Neuron (in vitro differentiated cells): ENCODE measurements around the gene KLF4.
"Not testable (repeated sequence)": the region's sequence is repeated elsewhere in the genome, so short reads cannot be mapped to it uniquely, and the experiment has no call there.

ENCODE experiments used
- H2AFZ ChIP-seq: one replicate; pipeline ENCODE4 v1.6.1; 2013; ENCODE audit warnings: low read depth, mild to moderate bottlenecking, inconsistent platforms, low read length, moderate library complexity
- H3K27me3 ChIP-seq: one replicate; pipeline ENCODE4 v1.6.1; 2013; ENCODE audit warnings: low read length; ENCODE audit not compliant: insufficient read depth
- H3K36me3 ChIP-seq: one replicate; pipeline ENCODE4 v1.6.1; 2013; ENCODE audit warnings: low read length; ENCODE audit not compliant: insufficient read depth
- H3K4me1 ChIP-seq: one replicate; pipeline ENCODE4 v1.6.1; 2013; ENCODE audit warnings: low read length; ENCODE audit not compliant: insufficient read depth
- H3K4me3 ChIP-seq: 2 replicates; pipeline ENCODE4 v1.5.1; 2013; ENCODE audit warnings: mild to moderate bottlenecking, low read length, moderate library complexity
- H3K9me3 ChIP-seq: one replicate; pipeline ENCODE4 v1.6.1; 2013; ENCODE audit warnings: low read length

Gene KLF4

GRCh38 chr9:107500421-107501200 is 11.0 kb upstream of the KLF4 start:
- H3K36me3 ChIP-seq, H3K4me3 ChIP-seq, H3K27me3 ChIP-seq, H2AFZ ChIP-seq, H3K4me1 ChIP-seq, H3K9me3 ChIP-seq: not testable (repeated sequence)

- no peak overlapping the region for H3K4me3 ChIP-seq
- H2AFZ ChIP-seq: no peak overlapping the region
- H3K4me1 ChIP-seq: no peaks in the 10 kb centered on the region
- peaks cover 25% of the 10 kb centered on the region for H3K27me3 ChIP-seq
- H3K36me3 ChIP-seq: no peaks in the 10 kb centered on the region
- no peaks in the 10 kb centered on the region for H3K9me3 ChIP-seq
These were observed 7.4 kb upstream of the KLF4 start for GRCh38 chr9:107496976-107497375.

GRCh38 chr9:107492381-107492970 is 2.9 kb upstream of the KLF4 start:
- Histone ChIP-seq H3K9me3 (no peaks in the 10 kb centered on the region), H2AFZ (no peak overlapping the region), H3K4me1 (peaks cover 20% of the 10 kb centered on the region), H3K4me3 (no peak overlapping the region), H3K36me3 (no peaks in the 10 kb centered on the region), H3K27me3 (peaks cover 65% of the 10 kb centered on the region)

- H3K4me1 ChIP-seq: peaks cover 20% of the 10 kb centered on the region
- H3K4me3 ChIP-seq: no peak overlapping the region
- no peaks in the 10 kb centered on the region for H3K9me3 ChIP-seq
- no peaks in the 10 kb centered on the region for H3K36me3 ChIP-seq
- peaks cover 75% of the 10 kb centered on the region for H3K27me3 ChIP-seq
- no peak overlapping the region for H2AFZ ChIP-seq
These were observed 1.8 kb upstream of the KLF4 start for GRCh38 chr9:107491081-107492053.

GRCh38 chr9:107490606-107490970 is 1.0 kb upstream of the KLF4 start:
- peak overlapping the region; percentile 56 for H3K4me3 ChIP-seq
- peaks cover 20% of the 10 kb centered on the region for H3K4me1 ChIP-seq
- not testable (repeated sequence) for H3K36me3 ChIP-seq, H3K9me3 ChIP-seq
- H2AFZ ChIP-seq: peak overlapping the region; percentile 93
- H3K27me3 ChIP-seq: peaks cover 81% of the 10 kb centered on the region

GRCh38 chr9:107489144-107489673 is 360 bp downstream of the KLF4 start:
- H2AFZ ChIP-seq: peak overlapping the region; percentile 30
- no peaks in the 10 kb centered on the region for H3K9me3 ChIP-seq
- peaks cover 20% of the 10 kb centered on the region for H3K4me1 ChIP-seq
- peak overlapping the region; percentile 39 for H3K4me3 ChIP-seq
- H3K27me3 ChIP-seq: peaks cover 73% of the 10 kb centered on the region
- no peaks in the 10 kb centered on the region for H3K36me3 ChIP-seq

GRCh38 chr9:107488375-107489143 is 1.0 kb downstream of the KLF4 start:
- H2AFZ ChIP-seq: peak overlapping the region; percentile 30
- no peaks in the 10 kb centered on the region for H3K9me3 ChIP-seq
- H3K36me3 ChIP-seq: no peaks in the 10 kb centered on the region
- peak overlapping the region; percentile 39 for H3K4me3 ChIP-seq
- H3K27me3 ChIP-seq: peaks cover 69% of the 10 kb centered on the region
- peaks cover 20% of the 10 kb centered on the region for H3K4me1 ChIP-seq

GRCh38 chr9:107487521-107488374 is 1.8 kb downstream of the KLF4 start:
- Histone ChIP-seq H3K4me3 (no peak overlapping the region), H3K9me3 (no peaks in the 10 kb centered on the region), H3K4me1 (peaks cover 20% of the 10 kb centered on the region), H3K36me3 (no peaks in the 10 kb centered on the region), H3K27me3 (peaks cover 68% of the 10 kb centered on the region), H2AFZ (no peak overlapping the region)

GRCh38 chr9:107486674-107487520 is 2.7 kb downstream of the KLF4 start:
- Histone ChIP-seq H3K9me3 (no peaks in the 10 kb centered on the region), H3K4me1 (peaks cover 20% of the 10 kb centered on the region), H2AFZ (no peak overlapping the region), H3K27me3 (peaks cover 62% of the 10 kb centered on the region), H3K36me3 (no peaks in the 10 kb centered on the region), H3K4me3 (no peak overlapping the region)

- no peak overlapping the region for H3K4me3 ChIP-seq
- peaks cover 51% of the 10 kb centered on the region for H3K27me3 ChIP-seq
- no peaks in the 10 kb centered on the region for H3K9me3 ChIP-seq
- peaks cover 16% of the 10 kb centered on the region for H3K4me1 ChIP-seq
- H2AFZ ChIP-seq: no peak overlapping the region
- H3K36me3 ChIP-seq: no peaks in the 10 kb centered on the region
These were observed 4.0 kb downstream of the KLF4 start for GRCh38 chr9:107485458-107486043.
